ENCODE data around the gene NPPC.

- TF ChIP-seq CTCF (conservative IDR thresholded peaks at IDR 0.05; ENCODE audit: low read length) (no peak), EZH2phosphoT487 (IDR thresholded peaks at IDR 0.05; ENCODE audit: borderline replicate concordance, low read depth, low read length) (no peak)
These were observed 43.5 kb downstream of the NPPC start for GRCh38 chr2:231882646-231883045.

Measured in OCI-LY7 (cell line).